ENCODE measurements around the gene RFX4.

GRCh38 chr12:106671840-106672239 is 89.0 kb downstream of the RFX4 start:
- TF ChIP-seq EZH2 (IDR thresholded peaks at IDR 0.05) (no peak), CTCF (IDR thresholded peaks at IDR 0.05) (no peak)

All from neural progenitor cell (in vitro differentiated cells).